WTC11 (cell line): ENCODE measurements around the gene OPCML. TPM values are rescaled to one million over a fixed set of nuclear protein-coding genes. Genes with fewer than 3 reads are reported as not detected.

Experiments
- ATAC-seq: fragments of 200-7000 bp; cut with Tn5 transposase; 2 replicates; pipeline ENCODE4 v1.10.0; 2021; ENCODE audit warnings: mild to moderate bottlenecking, moderate library complexity
- CTCF ChIA-PET: fragments of 300-600 bp; sonication (Branson Sonifier 250); formaldehyde crosslinking; loops from one replicate; lab custom pipeline; 2021; ENCODE audit warnings: antibody characterized with exemption; lab: Charles Lee
- POLR2A ChIA-PET: fragments of 350-600 bp; sonication (Branson Sonifier 250); formaldehyde crosslinking; loops from one replicate; lab custom pipeline; 2021; ENCODE audit warnings: antibody characterized with exemption; lab: Charles Lee
- DNase-seq: peaks from one replicate; pipeline ENCODE4 v3.0.0; 2021; ENCODE audit warnings: low spot score
- H3K27ac Mint-ChIP-seq: 2 replicates; pipeline ENCODE4 v1.8.0; 2021; ENCODE audit warnings: mixed read lengths
- H3K27me3 Mint-ChIP-seq: 2 replicates; pipeline ENCODE4 v1.8.0; 2021; ENCODE audit warnings: low read depth, mild to moderate bottlenecking, moderate library complexity, mixed read lengths
- H3K36me3 Mint-ChIP-seq: 2 replicates; pipeline ENCODE4 v1.8.0; 2021; ENCODE audit warnings: mixed read lengths
- H3K4me1 Mint-ChIP-seq: 2 replicates; pipeline ENCODE4 v1.8.0; 2022; ENCODE audit warnings: mixed read lengths
- H3K4me3 Mint-ChIP-seq: 2 replicates; pipeline ENCODE4 v1.8.0; 2021; ENCODE audit warnings: mild to moderate bottlenecking, moderate library complexity, mixed read lengths
- H3K9me3 Mint-ChIP-seq: 2 replicates; pipeline ENCODE4 v1.8.0; 2021; ENCODE audit warnings: mixed read lengths
- ATF2 ChIP-seq: sonication (generic); formaldehyde crosslinking; IDR thresholded peaks from 2 replicates; pipeline ENCODE4 v1.8.1; 2022; ENCODE audit warnings: low read depth, missing genetic modification reagents, borderline replicate concordance
- CREB1 ChIP-seq: sonication (generic); formaldehyde crosslinking; IDR thresholded peaks from 2 replicates; pipeline ENCODE4 v1.8.0; 2023; ENCODE audit warnings: mild to moderate bottlenecking, missing genetic modification reagents
- ESRRA ChIP-seq: sonication (generic); formaldehyde crosslinking; IDR thresholded peaks from 2 replicates; pipeline ENCODE4 v1.8.1; 2022; ENCODE audit warnings: mild to moderate bottlenecking, missing genetic modification reagents, borderline replicate concordance
- ETV6 ChIP-seq: sonication (generic); formaldehyde crosslinking; IDR thresholded peaks from 2 replicates; pipeline ENCODE4 v1.8.1; 2022; ENCODE audit warnings: mild to moderate bottlenecking, missing genetic modification reagents
- JUN ChIP-seq: sonication (generic); formaldehyde crosslinking; IDR thresholded peaks from 2 replicates; pipeline ENCODE4 v1.8.0; 2023; ENCODE audit warnings: mild to moderate bottlenecking, missing genetic modification reagents
- MLX ChIP-seq: sonication (generic); formaldehyde crosslinking; IDR thresholded peaks from 2 replicates; pipeline ENCODE4 v1.8.1; 2023; ENCODE audit warnings: mild to moderate bottlenecking, missing genetic modification reagents, moderate library complexity
- MXD4 ChIP-seq: fragments of 250-450 bp; sonication (Bioruptor Pico); IDR thresholded peaks from 2 replicates; pipeline ENCODE4 v1.8.0; 2021; ENCODE audit warnings: mild to moderate bottlenecking, moderate library complexity, borderline replicate concordance
- NR2C2 ChIP-seq: sonication (generic); formaldehyde crosslinking; IDR thresholded peaks from 2 replicates; pipeline ENCODE4 v1.8.0; 2022; ENCODE audit warnings: mild to moderate bottlenecking, missing genetic modification reagents
- PRDM15 ChIP-seq: sonication (generic); formaldehyde crosslinking; IDR thresholded peaks from 2 replicates; pipeline ENCODE4 v1.8.0; 2022; ENCODE audit warnings: missing genetic modification reagents
- PRRX2 ChIP-seq: fragments of 250-450 bp; sonication (Bioruptor Pico); IDR thresholded peaks from 2 replicates; pipeline ENCODE4 v1.8.0; 2021; ENCODE audit warnings: mild to moderate bottlenecking
- RELA ChIP-seq: sonication (generic); formaldehyde crosslinking; IDR thresholded peaks from 2 replicates; pipeline ENCODE4 v1.8.1; 2022; ENCODE audit warnings: missing genetic modification reagents, mild to moderate bottlenecking, borderline replicate concordance
- RORB ChIP-seq: fragments of 250-450 bp; sonication (Bioruptor Pico); IDR thresholded peaks from 2 replicates; pipeline ENCODE4 v1.9.0; 2021; ENCODE audit warnings: mild to moderate bottlenecking
- SP1 ChIP-seq: sonication (generic); formaldehyde crosslinking; conservative IDR thresholded peaks from 2 replicates; pipeline ENCODE4 v1.8.1; 2022; ENCODE audit warnings: missing genetic modification reagents
- ZNF121 ChIP-seq: sonication (generic); formaldehyde crosslinking; IDR thresholded peaks from 2 replicates; pipeline ENCODE4 v1.8.0; 2023; ENCODE audit warnings: missing genetic modification reagents
- ZNF219 ChIP-seq: sonication (generic); formaldehyde crosslinking; IDR thresholded peaks from 2 replicates; pipeline ENCODE4 v1.8.0; 2023; ENCODE audit warnings: missing genetic modification reagents, mild to moderate bottlenecking, borderline replicate concordance
- ZNF263 ChIP-seq: sonication (generic); formaldehyde crosslinking; IDR thresholded peaks from 2 replicates; pipeline ENCODE4 v1.8.1; 2022; ENCODE audit warnings: low read depth, mild to moderate bottlenecking, moderate library complexity, missing genetic modification reagents
- ZNF317 ChIP-seq: sonication (generic); formaldehyde crosslinking; IDR thresholded peaks from 2 replicates; pipeline ENCODE4 v1.8.1; 2023; ENCODE audit warnings: low read depth, mild to moderate bottlenecking, moderate library complexity, missing genetic modification reagents, borderline replicate concordance
- ZNF423 ChIP-seq: fragments of 250-450 bp; sonication (Bioruptor Pico); IDR thresholded peaks from 2 replicates; pipeline ENCODE4 v2.1.2; 2022; ENCODE audit warnings: mild to moderate bottlenecking, moderate library complexity
- total RNA-seq: library from RNA; stranded (reverse); gene quantifications from 3 replicates; pipeline ENCODE4 v1.2.3, GENCODE V29; 2021
- TF ChIP-seq, protein P1 (sequence below): sonication (generic); formaldehyde crosslinking; IDR thresholded peaks from 2 replicates; pipeline ENCODE4 v1.8.1; 2022; ENCODE audit warnings: missing genetic modification reagents, borderline replicate concordance
- TF ChIP-seq, protein P2 (sequence below): sonication (generic); formaldehyde crosslinking; IDR thresholded peaks from 2 replicates; pipeline ENCODE4 v1.8.1; 2022; ENCODE audit warnings: mild to moderate bottlenecking, moderate library complexity, missing genetic modification reagents
- TF ChIP-seq, protein P3 (sequence below): fragments of 250-450 bp; sonication (Bioruptor Pico); IDR thresholded peaks from 2 replicates; pipeline ENCODE4 v1.9.0; 2021; ENCODE audit warnings: moderate library complexity, mild to moderate bottlenecking, inconsistent platforms, borderline replicate concordance

OPCML gene
- total RNA-seq, 1 experiment from 2014 or later, result 1.5 TPM

- no peaks in the 10 kb centered on the region for H3K9me3 Mint-ChIP-seq
- H3K27ac Mint-ChIP-seq, result no peak overlapping the region
- CTCF ChIA-PET, result interaction anchor here (1.3 kb wide), 1 partner anchor 63 kb away, joined by 3 read pairs; no protein-coding TSS in a partner anchor
- no peak overlapping the region for H3K4me3 Mint-ChIP-seq
- TF ChIP-seq ESRRA (CRISPR knock-in tag) (no peak), SP1 (CRISPR knock-in tag) (no peak), ZNF219 (no peak), ZNF317 (no peak)
- peaks cover 13% of the 10 kb centered on the region for H3K4me1 Mint-ChIP-seq
- DNase-seq (no peak), ATAC-seq (no peak)
- H3K36me3 Mint-ChIP-seq, result no peaks in the 10 kb centered on the region
- POLR2A ChIA-PET, result no interaction called here
- no peaks in the 10 kb centered on the region for H3K27me3 Mint-ChIP-seq
Observed at GRCh38 chr11:133197425-133197824, 334.9 kb downstream of the OPCML start.

GRCh38 chr11:133191931-133192330, 340.4 kb downstream of the OPCML start:
- ChIA-PET CTCF (no interaction called here), POLR2A (no interaction called here)
- Mint-ChIP-seq H3K4me1 (peaks cover 10% of the 10 kb centered on the region), H3K4me3 (no peak overlapping the region), H3K36me3 (no peaks in the 10 kb centered on the region), H3K27me3 (no peaks in the 10 kb centered on the region), H3K27ac (no peak overlapping the region), H3K9me3 (no peaks in the 10 kb centered on the region)
- DNase-seq, result no peak
- TF ChIP-seq ATF2 (CRISPR knock-in tag) (no peak), JUN (CRISPR knock-in tag) (no peak), MLX (CRISPR knock-in tag) (no peak), PRRX2 (CRISPR knock-in tag) (no peak), ZNF317 (no peak), RORB (CRISPR knock-in tag) (no peak), ZNF121 (CRISPR knock-in tag) (no peak), ETV6 (CRISPR knock-in tag) (no peak), MXD4 (CRISPR knock-in tag) (no peak), RELA (CRISPR knock-in tag) (no peak), ZNF263 (CRISPR knock-in tag) (no peak), ZNF423 (no peak), PRDM15 (CRISPR knock-in tag) (no peak), CREB1 (CRISPR knock-in tag) (no peak), NR2C2 (CRISPR knock-in tag) (no peak)
- TF ChIP-seq, protein P1, sequence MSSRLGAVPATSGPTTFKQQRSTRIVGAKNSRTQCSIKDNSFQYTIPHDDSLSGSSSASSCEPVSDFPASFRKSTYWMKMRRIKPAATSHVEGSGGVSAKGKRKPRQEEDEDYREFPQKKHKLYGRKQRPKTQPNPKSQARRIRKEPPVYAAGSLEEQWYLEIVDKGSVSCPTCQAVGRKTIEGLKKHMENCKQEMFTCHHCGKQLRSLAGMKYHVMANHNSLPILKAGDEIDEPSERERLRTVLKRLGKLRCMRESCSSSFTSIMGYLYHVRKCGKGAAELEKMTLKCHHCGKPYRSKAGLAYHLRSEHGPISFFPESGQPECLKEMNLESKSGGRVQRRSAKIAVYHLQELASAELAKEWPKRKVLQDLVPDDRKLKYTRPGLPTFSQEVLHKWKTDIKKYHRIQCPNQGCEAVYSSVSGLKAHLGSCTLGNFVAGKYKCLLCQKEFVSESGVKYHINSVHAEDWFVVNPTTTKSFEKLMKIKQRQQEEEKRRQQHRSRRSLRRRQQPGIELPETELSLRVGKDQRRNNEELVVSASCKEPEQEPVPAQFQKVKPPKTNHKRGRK (CRISPR knock-in tag), result no peak
- TF ChIP-seq, protein P2, sequence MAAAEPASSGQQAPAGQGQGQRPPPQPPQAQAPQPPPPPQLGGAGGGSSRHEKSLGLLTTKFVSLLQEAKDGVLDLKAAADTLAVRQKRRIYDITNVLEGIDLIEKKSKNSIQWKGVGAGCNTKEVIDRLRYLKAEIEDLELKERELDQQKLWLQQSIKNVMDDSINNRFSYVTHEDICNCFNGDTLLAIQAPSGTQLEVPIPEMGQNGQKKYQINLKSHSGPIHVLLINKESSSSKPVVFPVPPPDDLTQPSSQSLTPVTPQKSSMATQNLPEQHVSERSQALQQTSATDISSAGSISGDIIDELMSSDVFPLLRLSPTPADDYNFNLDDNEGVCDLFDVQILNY (CRISPR knock-in tag), result no peak
- TF ChIP-seq, protein P3, sequence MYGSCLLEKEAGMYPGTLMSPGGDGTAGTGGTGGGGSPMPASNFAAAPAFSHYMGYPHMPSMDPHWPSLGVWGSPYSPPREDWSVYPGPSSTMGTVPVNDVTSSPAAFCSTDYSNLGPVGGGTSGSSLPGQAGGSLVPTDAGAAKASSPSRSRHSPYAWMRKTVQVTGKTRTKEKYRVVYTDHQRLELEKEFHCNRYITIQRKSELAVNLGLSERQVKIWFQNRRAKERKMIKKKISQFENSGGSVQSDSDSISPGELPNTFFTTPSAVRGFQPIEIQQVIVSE, result no peak
- TF ChIP-seq, all 79 proteins: peak for 0
- ATAC-seq, result no peak
